DMS153 (cell line): Measurements from ENCODE around the gene AATK.

ENCODE experiments used
- DNase-seq: peaks from one replicate; lab custom pipeline; 2025; lab: John Stamatoyannopoulos, UW

AATK gene

GRCh38 chr17:81128774-81129173 lies 37.2 kb downstream of the AATK start:
- no peak for DNase-seq

DNA sequence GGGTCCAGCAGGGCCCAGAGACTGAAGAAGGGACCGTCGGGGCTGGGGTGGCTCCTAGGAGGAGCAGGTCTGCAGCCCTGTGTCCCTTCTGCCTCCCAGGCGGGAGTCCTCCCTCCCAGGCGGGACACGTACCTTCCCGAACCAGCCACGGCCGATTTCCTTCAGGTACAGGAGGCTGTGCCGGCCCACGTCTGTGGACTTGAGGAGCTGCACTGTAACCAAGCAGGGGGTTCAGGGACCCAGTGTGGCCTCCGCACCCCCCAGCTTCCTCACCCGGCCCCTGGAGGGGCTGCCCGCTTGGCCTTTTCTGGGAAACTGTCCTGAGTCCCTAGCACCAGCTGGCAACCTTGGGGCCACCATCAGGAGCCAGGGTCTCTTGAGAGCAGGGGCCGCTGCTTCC lies 37.7 kb downstream of the AATK start:
- DNase-seq: no peak

DNA sequence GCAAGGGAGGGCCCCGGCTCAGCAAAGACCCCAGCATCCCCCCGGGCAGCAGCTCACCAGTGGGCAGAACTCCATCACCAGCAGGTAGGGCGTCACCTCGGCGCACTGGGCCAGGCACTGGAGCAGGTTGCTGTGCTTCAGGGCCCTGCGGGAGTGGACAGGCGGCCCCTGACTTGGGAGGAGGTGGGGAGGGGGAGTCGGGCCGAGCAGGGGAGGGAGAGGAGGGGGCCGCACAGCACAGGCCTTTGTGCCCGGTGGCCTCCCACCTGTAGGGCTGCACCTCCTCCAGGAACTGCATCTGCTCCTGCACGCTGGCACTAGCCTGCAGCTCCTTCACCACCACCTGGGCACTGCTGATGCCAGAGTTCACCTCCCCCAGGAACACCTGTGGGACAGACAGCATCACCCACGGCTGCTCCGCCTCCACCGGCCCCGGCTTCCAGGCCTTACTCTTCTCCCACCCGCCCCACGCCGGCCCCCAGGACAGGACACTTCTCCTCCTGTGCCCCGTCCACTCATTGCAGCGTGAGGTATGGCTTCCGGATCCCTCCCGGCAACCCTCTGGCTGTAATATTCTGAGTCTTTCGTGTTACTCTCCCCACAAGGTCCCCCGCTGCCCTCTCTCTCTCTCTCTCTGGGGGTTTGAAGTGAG lies 38.4 kb downstream of the AATK start:
- no peak for DNase-seq

DNA sequence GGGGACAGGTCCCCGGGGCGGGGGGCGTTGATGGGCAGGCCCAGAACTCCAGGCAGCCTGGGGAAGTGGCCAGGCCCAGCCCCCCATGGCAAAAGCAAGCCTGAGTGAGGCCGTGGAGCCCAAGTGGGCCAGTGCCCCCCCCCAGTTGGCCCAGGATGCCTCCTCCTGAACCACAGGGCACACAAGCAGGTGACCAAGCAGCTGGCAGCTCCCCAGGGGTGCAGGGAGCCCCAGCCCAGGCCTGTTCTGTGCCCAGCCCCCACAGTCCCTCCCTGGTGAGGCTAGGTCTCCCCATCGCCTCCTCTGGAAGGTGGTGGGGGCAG lies 38.9 kb downstream of the AATK start:
- DNase-seq: no peak

DNA sequence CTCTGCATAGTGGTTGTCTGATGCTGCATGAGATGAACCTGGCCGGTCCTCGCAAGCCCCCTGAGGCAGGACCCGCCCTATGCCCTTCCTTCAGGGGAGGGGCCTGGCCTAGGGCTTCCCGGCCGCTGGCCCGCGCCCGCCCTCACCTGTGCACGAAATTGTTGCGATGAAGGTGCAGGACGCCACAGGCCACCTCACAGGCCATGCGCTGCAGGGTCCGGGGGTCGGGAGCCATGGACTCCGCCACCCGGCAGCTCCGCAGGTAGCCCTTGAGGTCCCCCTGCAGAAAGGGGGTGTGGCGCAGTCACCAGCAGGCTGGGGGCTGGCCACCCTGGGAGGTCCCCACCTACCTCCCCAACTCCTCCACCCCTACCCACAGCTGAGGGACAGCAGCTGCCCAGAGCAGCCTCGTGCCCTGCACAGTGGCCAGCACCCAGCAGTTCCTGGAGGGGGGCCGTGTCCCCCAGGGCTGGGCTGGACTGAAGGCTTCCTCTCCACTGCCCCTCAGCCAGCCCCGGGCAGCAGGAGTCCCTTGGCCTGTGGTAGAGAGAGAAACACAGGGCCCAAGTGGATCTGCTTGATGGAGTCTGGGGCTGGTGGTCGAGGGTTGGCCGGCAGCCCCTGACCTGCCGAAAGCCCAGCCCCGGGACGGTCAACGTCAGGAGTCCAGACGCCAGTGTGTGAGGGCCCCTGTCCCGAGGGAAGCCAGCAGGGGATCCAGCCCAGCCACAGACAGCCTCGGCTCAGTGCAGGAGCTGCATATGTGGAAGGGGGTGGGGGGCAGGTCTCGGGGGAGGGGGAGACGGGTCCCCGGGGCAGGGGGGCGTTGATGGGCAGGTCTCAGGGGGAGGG lies 39.5 kb downstream of the AATK start:
- no peak for DNase-seq

DNA sequence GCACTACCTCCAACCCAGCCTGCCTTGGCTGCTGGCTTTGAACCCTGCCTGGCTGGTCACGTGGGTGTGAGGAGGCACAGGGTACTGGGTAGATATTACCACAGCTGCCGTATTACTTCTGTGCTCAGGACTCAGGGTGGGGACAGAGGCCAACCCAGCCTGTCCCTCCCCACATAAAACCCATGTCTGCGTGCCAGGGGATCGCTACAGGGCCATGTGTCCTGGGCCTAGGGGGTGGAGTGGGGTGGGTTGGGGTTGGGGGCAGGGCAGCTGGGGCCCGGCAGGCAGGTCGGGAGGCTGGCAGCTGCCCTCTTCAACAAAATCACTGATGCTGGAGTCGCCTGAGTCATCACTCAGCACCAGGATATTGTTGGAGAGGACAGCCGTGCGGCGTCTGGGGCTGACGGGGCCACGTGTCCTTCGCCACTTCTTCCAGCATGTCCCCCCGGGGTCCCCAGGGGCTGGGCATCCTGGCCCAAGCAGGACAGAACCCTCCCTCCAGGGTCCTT lies 40.4 kb downstream of the AATK start:
- peak; percentile 33 for DNase-seq

- DNase-seq: no peak
These were observed 41.6 kb downstream of the AATK start for GRCh38 chr17:81124377-81124776.

- DNase-seq: no peak
These were observed 42.7 kb downstream of the AATK start for GRCh38 chr17:81123052-81124048.

GRCh38 chr17:81121841-81122733 lies 43.9 kb downstream of the AATK start:
- no peak for DNase-seq

GRCh38 chr17:81120695-81121621 lies 45.1 kb downstream of the AATK start:
- no peak for DNase-seq

- DNase-seq: peak; percentile 21
These were observed 45.9 kb downstream of the AATK start for GRCh38 chr17:81120149-81120484.

DNA sequence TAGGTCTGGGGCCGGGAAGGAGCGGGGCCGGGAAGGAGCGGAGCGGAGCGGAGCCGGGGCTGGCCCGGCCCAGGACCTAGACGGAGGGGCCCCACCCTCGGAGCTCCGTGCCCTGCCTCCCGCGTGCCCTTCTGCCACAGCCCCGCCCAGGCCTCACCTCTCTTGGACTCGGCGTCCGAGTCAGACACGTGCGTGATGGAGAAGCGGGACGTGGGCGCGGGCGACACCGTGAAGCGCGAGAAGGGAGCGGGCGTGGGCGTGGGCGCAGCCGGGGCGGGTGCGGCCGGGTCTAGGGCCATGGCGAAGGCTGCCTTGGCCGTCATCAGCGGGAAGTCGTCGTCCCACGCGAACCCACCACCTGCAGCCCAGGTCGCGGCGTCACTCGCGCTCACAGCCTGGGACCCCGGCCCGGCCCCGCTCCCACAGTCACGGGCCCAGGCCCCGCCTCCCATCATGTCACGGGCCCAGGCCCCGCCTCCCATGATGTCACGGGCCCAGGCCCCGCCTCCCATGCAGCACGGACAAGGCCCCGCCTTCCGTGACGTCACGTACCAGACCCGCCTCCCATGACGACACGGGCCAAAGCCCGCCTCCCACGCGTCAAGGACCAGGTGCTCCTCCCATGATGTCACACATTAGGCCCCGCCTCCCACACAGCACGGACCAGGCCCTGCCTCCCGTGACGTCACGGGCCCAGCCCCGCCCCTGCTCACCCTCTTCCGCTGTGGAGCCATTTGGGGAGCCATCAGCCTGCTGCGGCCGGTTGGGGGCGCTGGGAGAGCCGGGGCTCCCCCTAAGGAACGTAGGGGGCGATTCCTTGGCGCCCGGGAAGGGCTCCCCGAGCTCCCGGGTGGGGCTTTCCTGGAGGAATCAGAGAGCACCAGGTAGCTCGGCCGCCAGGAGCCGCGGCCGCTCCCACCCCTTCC lies 46.5 kb downstream of the AATK start:
- peak; percentile 96 for DNase-seq

DNA sequence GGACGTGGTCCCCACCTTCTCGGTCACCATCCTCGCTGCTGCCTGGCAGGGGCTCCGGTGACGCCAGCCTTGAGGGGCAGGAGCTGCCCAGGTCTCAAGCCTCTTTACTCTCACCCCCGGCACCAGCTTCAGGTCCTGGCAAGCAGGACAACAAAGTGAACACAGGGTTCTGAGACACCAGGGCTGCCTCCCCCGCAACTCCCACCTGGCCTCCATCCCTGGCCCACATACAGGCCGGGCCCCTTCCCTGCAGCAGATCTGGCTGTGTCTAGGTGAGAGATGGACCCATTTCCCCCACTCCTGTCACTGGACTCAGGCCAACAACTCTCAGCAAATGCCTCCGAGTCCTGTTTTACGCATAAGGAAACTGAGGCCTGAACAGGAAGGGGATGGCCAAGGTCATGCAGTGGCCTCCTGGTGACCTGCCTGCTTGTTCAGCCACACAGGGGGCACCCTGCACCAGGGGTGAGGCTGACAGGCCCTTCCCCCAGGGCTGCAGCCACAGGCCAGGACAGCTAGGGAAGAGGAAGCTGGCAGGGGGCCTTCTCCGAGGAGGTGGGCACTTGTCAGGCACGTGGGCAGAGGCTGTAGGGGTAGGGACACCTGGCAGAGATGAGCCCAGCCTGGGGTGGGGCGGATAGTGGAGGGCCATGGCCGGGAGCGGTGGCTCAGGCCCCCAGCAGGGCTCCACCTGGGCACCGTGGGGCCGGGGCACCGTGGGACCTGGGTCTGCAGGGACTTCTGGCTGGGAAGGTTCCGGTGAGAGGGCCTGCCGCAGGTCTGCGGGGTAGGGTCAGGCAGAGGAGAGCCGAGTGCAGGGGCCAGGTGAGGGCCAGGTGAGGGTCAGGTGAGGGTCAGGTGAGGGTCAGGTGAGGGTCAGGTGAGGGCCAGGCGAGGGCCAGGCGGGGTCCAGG lies 47.5 kb downstream of the AATK start:
- no peak for DNase-seq

DNA sequence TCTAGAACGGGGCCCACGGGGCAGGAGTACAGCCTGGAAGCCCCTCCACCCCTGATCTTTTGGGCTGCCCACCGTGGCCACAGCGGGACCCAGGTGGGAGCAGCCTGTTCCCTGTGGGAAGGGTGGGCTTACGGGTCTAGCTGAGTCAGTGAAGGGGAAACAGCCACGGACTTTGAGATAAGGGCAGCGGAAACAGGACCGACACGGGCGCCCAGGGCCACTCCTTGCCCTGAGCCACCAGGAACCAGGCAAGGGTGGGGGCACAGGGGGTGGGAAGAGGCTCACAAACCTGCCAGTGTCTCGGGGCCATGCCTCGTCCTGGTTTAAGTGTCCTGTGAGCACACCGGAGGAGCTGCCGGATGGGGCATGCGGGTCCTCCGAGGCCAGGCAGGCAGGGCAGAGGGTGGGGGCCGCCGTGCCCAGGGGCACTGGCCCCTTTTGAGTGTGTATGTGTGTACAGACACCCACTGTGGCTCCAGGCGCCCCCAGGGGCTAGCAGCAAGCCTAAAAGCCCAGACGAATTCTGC lies 48.3 kb downstream of the AATK start:
- DNase-seq: no peak

DNA sequence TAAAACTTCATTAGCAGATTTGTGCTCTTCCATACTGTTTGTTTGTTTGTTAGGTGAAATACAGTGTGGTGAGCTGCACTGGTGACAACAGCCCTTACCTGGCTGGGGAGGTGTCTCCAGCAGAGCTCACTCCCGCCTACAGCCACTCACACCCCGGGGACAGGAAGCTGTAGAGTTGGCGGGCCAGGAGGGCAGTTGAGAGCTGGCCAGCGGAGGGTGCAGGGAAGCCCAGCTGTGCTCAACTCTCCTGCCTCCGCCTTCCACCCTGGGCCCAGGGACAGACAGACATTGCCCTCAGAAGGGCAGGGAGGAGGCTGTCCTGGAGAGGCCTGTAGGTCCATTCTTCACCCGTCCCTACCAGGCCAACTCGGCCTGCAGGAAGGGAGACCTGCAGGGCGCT lies 49.3 kb downstream of the AATK start:
- no peak for DNase-seq

DNA sequence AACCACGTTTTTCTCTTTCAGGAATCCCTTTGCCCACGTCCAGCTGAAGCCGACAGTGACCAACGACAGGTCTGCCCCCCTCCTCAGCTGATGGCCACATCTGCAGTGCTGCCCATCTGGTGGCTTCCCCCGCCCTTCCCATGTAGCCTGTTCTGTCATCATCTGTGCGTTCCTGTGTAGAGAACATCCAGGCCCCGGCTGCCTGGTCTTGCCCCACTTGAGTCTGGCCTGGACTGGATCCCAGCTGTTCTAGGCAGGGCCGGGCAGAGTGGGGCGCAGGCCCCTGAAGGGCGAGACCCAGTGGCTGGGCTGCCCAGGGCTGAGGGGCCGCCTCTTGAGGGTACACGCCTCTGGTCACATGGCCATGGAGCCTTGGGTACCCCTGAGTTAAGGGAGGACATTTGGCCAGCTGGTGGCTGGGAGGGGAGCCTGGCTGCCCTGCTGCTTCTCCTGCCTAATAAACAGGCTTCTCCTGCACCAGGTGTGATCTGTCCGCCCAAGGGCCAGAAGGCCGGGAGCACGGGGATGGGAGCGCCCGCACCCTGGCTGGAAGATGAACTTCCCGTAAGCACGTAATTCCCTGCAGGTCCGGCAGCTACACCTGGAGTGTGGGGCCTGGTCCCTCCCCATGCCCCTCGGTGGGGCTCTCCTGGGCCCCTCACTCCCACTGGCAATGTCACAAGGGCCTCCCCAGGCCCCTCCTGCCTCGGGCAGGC lies 50.1 kb downstream of the AATK start:
- no peak for DNase-seq

DNA sequence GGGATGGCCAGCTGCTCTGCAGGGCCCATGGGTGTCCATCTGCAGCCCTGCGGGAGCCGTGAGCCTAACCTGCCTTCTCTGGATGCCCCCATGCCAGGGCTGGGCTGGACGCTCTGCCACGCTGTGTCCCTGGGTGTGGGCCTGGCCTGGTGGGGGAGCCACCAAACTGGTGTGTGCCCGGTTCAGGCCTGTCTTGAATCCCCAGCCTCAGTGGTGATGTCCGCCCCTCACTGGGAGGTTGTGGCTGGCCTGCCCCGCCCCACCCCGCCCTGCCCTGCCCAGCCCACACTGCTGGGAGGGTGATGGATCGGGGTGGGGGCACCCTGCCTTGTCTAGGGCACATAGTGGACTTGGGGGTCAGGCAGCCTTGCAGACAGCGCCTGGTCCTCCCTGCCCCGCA lies 50.8 kb downstream of the AATK start:
- DNase-seq: no peak
